ENCODE measurements around the gene LMOD3.
A peak's percentile ranks its signal among the peaks of the same experiment; 100 is the strongest.

Gene LMOD3

GRCh38 chr3:69092030-69092516 is 30.3 kb downstream of the LMOD3 start:
- DNase-seq (ENCODE audit: low spot score) = no peak

- no peak for DNase-seq (ENCODE audit: low spot score)
These were observed 30.9 kb downstream of the LMOD3 start for GRCh38 chr3:69091389-69092029.

- no peak for DNase-seq (ENCODE audit: low spot score)
These were observed 32.4 kb downstream of the LMOD3 start for GRCh38 chr3:69090021-69090420.

GRCh38 chr3:69088063-69088462 is 34.3 kb downstream of the LMOD3 start:
- no peak for DNase-seq (ENCODE audit: low spot score)

- DNase-seq (ENCODE audit: low spot score) = no peak
These were observed 35.2 kb downstream of the LMOD3 start for GRCh38 chr3:69087030-69087791.

- DNase-seq (ENCODE audit: low spot score) = peak; percentile 25
These were observed 36.3 kb downstream of the LMOD3 start for GRCh38 chr3:69085833-69086722.

- DNase-seq (ENCODE audit: low spot score) = peak; percentile 2
These were observed 37.1 kb downstream of the LMOD3 start for GRCh38 chr3:69085168-69085832.

GRCh38 chr3:69084326-69085167 is 37.8 kb downstream of the LMOD3 start, which contains the start of gene ARL6IP5:
TSS of gene ARL6IP5 (plus strand) at chr3:69084937. CDS start at chr3:69085048, 111 bp downstream.
- DNase-seq (ENCODE audit: low spot score) = peak; percentile 88

- DNase-seq (ENCODE audit: low spot score) = no peak
These were observed 39.6 kb downstream of the LMOD3 start for GRCh38 chr3:69082805-69083204.

- DNase-seq (ENCODE audit: low spot score) = no peak
These were observed 40.0 kb downstream of the LMOD3 start for GRCh38 chr3:69082361-69082760.

GRCh38 chr3:69081583-69082262 is 40.7 kb downstream of the LMOD3 start:
- DNase-seq (ENCODE audit: low spot score) = peak; percentile 66

- peak; percentile 82 for DNase-seq (ENCODE audit: low spot score)
These were observed 42.0 kb downstream of the LMOD3 start, which contains the start of gene UBA3 for GRCh38 chr3:69080233-69080920. TSS of gene UBA3 (minus strand) at chr3:69080365. CDS start at chr3:69080353, 12 bp downstream.

- DNase-seq (ENCODE audit: low spot score) = peak; percentile 14
These were observed 42.9 kb downstream of the LMOD3 start for GRCh38 chr3:69079269-69080159.

- no peak for DNase-seq (ENCODE audit: low spot score)
These were observed 49.5 kb downstream of the LMOD3 start for GRCh38 chr3:69072928-69073327.

GRCh38 chr3:69066121-69066520 is 56.3 kb downstream of the LMOD3 start:
- DNase-seq (ENCODE audit: low spot score) = no peak

GRCh38 chr3:69065318-69065964 is 57.0 kb downstream of the LMOD3 start:
- no peak for DNase-seq (ENCODE audit: low spot score)

- no peak for DNase-seq (ENCODE audit: low spot score)
These were observed 58.8 kb downstream of the LMOD3 start for GRCh38 chr3:69063636-69064035.
